ENCODE results near the gene CHMP5.

The CHMP5 gene

DNA sequence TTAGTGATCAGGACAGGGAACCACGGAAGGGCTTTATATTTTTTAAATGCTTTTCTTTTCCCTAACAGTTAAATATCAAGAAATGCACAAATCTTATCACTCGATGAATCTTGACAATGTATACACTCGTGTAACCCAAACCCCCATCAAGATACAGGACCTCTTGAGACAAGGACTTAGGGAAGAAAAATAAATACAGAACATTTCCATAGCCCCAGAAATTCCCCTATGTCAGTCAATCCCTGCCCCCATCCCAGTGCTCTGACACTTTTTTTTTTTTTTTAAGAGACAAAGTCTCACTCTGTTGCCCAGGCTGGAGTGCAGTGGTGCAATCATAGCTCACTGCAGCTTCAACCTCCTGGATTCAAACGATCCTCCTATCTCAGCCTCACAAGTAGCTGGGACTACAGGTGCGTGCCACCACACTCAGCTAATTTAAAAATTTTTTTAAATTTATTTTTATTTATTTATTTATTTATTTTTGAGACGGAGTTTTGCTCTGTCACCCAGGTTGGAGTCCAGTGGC is 22.2 kb upstream of the CHMP5 start:
- no peak overlapping the region for H3K4me3 ChIP-seq (ENCODE audit: low read depth, low read length)
- TF ChIP-seq CTCF (IDR thresholded peaks at IDR 0.05; ENCODE audit: control insufficient read depth, extremely low read depth, insufficient read depth), result no peak

GRCh38 chr9:33244137-33244784 is 20.6 kb upstream of the CHMP5 start:
- no peak overlapping the region for H3K4me3 ChIP-seq (ENCODE audit: low read depth, low read length)
- DNase-seq (ENCODE audit: low read depth), result no peak
- no peak for TF ChIP-seq CTCF (IDR thresholded peaks at IDR 0.05; ENCODE audit: control insufficient read depth, extremely low read depth, insufficient read depth)

More for the DNA sequence above, 22.2 kb upstream of the CHMP5 start:
- no peak for DNase-seq (ENCODE audit: low read depth)

DNA sequence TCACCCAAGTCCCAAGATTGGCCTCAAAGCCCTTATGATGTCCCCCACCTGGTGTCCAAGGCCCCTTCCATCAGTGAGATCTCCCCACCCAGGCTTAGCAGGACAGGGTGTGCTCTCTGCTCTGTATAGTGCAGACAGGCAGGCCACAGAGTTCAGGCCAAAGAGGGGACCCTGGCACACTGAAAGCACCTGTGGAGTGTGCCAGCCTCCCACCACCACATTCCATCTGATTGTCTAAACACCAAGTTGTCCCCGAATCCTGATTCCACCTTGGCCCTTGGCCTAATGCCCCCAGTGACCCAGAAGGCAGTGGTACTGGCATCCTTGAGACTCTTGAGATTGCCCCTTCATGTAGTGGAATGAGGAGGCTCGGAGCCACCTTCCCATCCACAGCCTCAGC is 19.5 kb upstream of the CHMP5 start:
- no peak for DNase-seq (ENCODE audit: low read depth)
- H3K4me3 ChIP-seq (ENCODE audit: low read depth, low read length), result no peak overlapping the region
- no peak for TF ChIP-seq CTCF (IDR thresholded peaks at IDR 0.05; ENCODE audit: control insufficient read depth, extremely low read depth, insufficient read depth)

DNA sequence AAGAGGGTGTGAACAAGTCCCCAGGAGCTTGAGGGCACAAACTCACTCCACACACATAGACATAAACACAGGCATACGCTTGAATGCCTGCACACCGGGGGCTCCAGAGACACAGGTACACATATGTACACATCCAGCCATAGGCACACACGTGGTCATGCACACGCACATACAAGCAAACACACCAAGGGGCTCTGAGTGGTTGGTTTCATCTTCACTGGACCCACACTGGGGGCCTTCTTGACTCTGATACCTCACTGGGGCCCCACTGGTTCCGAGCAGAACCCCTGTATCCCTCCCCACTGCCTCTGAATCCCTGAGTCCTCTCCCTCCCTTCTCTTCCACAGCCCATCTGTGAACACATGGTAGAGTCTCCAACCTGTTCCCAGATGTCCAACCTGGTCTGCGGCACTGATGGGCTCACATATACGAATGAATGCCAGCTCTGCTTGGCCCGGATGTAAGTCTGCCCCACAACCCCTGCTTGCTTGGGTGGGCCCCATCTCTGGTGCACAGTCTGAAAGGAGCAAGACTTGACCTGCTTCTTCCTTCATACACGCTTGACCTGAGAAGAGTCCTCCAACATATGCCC is 18.5 kb upstream of the CHMP5 start:
- no peak overlapping the region for H3K4me3 ChIP-seq (ENCODE audit: low read depth, low read length)
- TF ChIP-seq CTCF (IDR thresholded peaks at IDR 0.05; ENCODE audit: control insufficient read depth, extremely low read depth, insufficient read depth), result no peak
- DNase-seq (ENCODE audit: low read depth), result no peak

DNA sequence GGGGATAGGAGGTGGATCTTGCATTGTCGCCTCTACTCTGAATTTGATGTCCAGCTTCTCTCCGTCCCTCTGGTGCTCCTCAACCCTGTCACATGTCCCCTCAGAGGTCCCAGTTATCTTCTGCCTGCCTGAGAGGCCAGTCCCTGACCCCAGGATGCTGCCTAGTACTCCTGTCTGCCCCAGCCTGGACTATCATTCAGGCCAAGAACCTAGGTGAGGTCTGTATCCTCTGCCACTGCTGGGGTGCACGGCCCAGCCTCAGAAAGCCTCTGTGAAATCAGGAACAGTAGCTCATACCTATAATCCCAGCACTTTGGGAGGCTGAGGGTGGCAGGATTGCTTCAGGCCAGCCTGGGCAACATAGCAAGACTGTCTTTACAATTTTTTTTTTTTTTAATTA is 16.2 kb upstream of the CHMP5 start:
- no peak for TF ChIP-seq CTCF (IDR thresholded peaks at IDR 0.05; ENCODE audit: control insufficient read depth, extremely low read depth, insufficient read depth)
- no peak overlapping the region for H3K4me3 ChIP-seq (ENCODE audit: low read depth, low read length)
- DNase-seq (ENCODE audit: low read depth), result no peak

- H3K4me3 ChIP-seq (ENCODE audit: low read depth, low read length), result no peak overlapping the region
- no peak for TF ChIP-seq CTCF (IDR thresholded peaks at IDR 0.05; ENCODE audit: control insufficient read depth, extremely low read depth, insufficient read depth)
- DNase-seq (ENCODE audit: low read depth), result no peak
Measured at GRCh38 chr9:33249087-33249658, 15.7 kb upstream of the CHMP5 start.
